ENCODE data around the gene RNASE7. TPM values are rescaled to one million over a fixed set of nuclear protein-coding genes. Genes with fewer than 3 reads are reported as not detected.

The RNASE7 gene
- total RNA-seq, 1 experiment from 2014 or later = not detected

DNA sequence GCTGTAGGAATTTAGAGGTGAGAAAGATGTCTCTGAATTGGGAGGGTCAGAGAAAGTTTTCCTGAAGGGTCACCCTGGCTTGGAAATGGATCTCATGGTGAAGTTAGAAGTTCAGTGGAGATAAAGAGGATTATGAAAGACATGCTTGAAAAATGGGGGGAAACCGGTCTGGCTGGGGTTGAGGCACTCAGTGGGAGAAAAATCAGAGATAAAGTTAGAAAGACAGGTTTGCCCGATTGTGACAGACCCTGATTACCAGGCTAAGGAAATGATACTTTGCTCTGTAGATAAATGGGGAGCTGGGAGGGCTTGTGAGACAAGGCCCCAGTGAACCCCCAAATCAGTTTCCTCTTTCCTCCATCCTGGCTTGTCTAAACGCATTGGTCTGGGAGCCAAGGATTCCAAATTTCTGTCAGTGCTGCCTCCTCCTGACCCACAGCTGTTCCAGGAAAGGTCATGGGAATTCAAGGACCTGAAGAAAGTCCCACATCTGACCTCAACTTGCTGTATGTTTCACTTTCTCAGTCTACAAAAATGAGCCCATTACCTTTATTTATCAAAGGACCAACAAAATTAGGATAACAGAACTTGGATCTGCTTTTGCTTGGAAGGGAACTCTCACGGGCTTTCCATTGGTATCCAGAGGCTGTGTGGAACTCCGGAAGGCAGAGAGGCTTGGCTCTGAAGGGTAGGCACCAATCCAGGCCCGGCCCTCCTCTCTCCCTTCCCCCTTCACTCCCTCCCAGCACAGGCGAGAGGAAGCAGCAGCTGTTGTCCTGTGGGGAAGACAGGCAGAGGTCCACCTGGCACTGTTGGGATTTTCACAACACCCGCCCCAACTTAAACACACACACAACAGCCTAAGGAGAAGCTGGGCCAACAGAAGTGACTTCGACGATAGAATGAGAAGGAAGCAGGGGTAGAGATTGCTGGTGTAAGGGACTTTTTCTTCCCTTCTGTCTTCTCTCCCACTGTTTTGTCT is 3.4 kb upstream of the RNASE7 start:
- POLR2A ChIA-PET = no interaction called here
- H3K4me2 ChIP-seq (ENCODE audit: low read length) = no peak overlapping the region
- no peaks in the 10 kb centered on the region for H3K9me2 ChIP-seq (ENCODE audit: insufficient read depth)
- H3K27ac ChIP-seq (ENCODE audit: low read depth, low read length) = no peak overlapping the region
- BruUV-seq (replicated peaks) = no TSS peak
- CTCF ChIA-PET = interaction anchor here (0.7 to 5.4 kb wide), 7 partner anchors 10 to 181 kb away, joined by 3 to 148 read pairs (median 8); no protein-coding TSS in a partner anchor
- no peaks in the 10 kb centered on the region for H3K9me3 ChIP-seq (ENCODE audit: control insufficient read depth in 1 of 2, insufficient read depth in 1 of 2, low read depth in 1 of 2, low read length in 2 of 2)
- H3K4me1 ChIP-seq (ENCODE audit: control insufficient read depth in 1 of 2, insufficient read depth in 2 of 2, low read length in 2 of 2) = peaks cover 0 to 7% of the 10 kb centered on the region in 2 experiments; a peak in 1 of 4 replicates
- H3K27me3 ChIP-seq (ENCODE audit: insufficient read depth, low read length) = no peaks in the 10 kb centered on the region; the same call in 1 of the 2 replicates
- RAD21 ChIA-PET (ENCODE audit: low non-redundant PET in 1 of 2, low total read pairs in 2 of 2, uncharacterized antibody in 2 of 2, unreplicated experiment in 2 of 2) = interaction anchor here (1.9 to 2.2 kb wide), 2 partner anchors 24 kb away, joined by 24 to 30 read pairs; no protein-coding TSS in a partner anchor
- no peak overlapping the region for H3K9ac ChIP-seq (ENCODE audit: low read length)
- no peak overlapping the region for H3K4me3 ChIP-seq (replicated peaks in 1 of 2; ENCODE audit: low read depth in 1 of 2, low read length in 2 of 2)
- H3K36me3 ChIP-seq (ENCODE audit: control insufficient read depth in 1 of 2, insufficient read depth in 2 of 2, low read length in 2 of 2) = no peaks in the 10 kb centered on the region
- intact Hi-C loops (cut with micrococcal nuclease) = no loop called here
- no peak for DNase-seq (ENCODE audit: low read depth, low spot score)
- no peak for TF ChIP-seq JUND (IDR thresholded peaks at IDR 0.05)
- no peak for TF ChIP-seq EZH2 (IDR thresholded peaks at IDR 0.05)
- no peak for TF ChIP-seq POLR2AphosphoS5 (IDR thresholded peaks at IDR 0.05; ENCODE audit: low read depth, low read length)
- TF ChIP-seq SRF (IDR thresholded peaks at IDR 0.05; ENCODE audit: low read depth) = no peak
- TF ChIP-seq FOSL1 (IDR thresholded peaks at IDR 0.05; ENCODE audit: low read depth) = no peak
- no peak for TF ChIP-seq YY1 (IDR thresholded peaks at IDR 0.05; ENCODE audit: extremely low read depth, insufficient replicate concordance, low read depth, low read length)
- TF ChIP-seq, protein P1, sequence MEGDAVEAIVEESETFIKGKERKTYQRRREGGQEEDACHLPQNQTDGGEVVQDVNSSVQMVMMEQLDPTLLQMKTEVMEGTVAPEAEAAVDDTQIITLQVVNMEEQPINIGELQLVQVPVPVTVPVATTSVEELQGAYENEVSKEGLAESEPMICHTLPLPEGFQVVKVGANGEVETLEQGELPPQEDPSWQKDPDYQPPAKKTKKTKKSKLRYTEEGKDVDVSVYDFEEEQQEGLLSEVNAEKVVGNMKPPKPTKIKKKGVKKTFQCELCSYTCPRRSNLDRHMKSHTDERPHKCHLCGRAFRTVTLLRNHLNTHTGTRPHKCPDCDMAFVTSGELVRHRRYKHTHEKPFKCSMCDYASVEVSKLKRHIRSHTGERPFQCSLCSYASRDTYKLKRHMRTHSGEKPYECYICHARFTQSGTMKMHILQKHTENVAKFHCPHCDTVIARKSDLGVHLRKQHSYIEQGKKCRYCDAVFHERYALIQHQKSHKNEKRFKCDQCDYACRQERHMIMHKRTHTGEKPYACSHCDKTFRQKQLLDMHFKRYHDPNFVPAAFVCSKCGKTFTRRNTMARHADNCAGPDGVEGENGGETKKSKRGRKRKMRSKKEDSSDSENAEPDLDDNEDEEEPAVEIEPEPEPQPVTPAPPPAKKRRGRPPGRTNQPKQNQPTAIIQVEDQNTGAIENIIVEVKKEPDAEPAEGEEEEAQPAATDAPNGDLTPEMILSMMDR (IDR thresholded peaks at IDR 0.05 in 2 of 3, conservative IDR thresholded peaks at IDR 0.05 in 1 of 3; ENCODE audit: borderline replicate concordance in 1 of 3, insufficient read depth in 1 of 3, low read depth in 2 of 3, low read length in 2 of 3) = no peak
- TF ChIP-seq POLR2A (IDR thresholded peaks at IDR 0.05; ENCODE audit: borderline replicate concordance, extremely low read depth, insufficient read depth, insufficient read length) = no peak
- TF ChIP-seq SIN3A (IDR thresholded peaks at IDR 0.05; ENCODE audit: low read depth) = no peak
- no peak for TF ChIP-seq TCF7L2 (IDR thresholded peaks at IDR 0.05; ENCODE audit: borderline replicate concordance, extremely low read depth, insufficient read depth, insufficient read length)
- TF ChIP-seq ELF1 (IDR thresholded peaks at IDR 0.05; ENCODE audit: borderline replicate concordance, low read depth) = no peak
- TF ChIP-seq SP1 (IDR thresholded peaks at IDR 0.05; ENCODE audit: low read depth) = no peak
- H2AFZ ChIP-seq (ENCODE audit: low read depth, low read length, poor library complexity, severe bottlenecking) = no peak overlapping the region
- no peaks in the 10 kb centered on the region for H3K79me2 ChIP-seq (ENCODE audit: insufficient read depth, low read length)
- no peak for ATAC-seq
- no peaks in the 10 kb centered on the region for H4K20me1 ChIP-seq (ENCODE audit: insufficient read depth)
